IPS DF 4.7 (cell line): ENCODE data around the gene SMC1A.
"Not testable (repeated sequence)": the region's sequence is repeated elsewhere in the genome, so short reads cannot be mapped to it uniquely, and the experiment has no call there.

Experiments used
- DNase-seq: peaks from one replicate; pipeline ENCODE4 v3.0.0-alpha.2; 2013; ENCODE audit warnings: low spot score; ENCODE audit errors: extremely low read depth

SMC1A gene

GRCh38 chrX:53422861-53423306 is 430 bp upstream of the SMC1A start, which contains the start of gene RIBC1:
Gene RIBC1, plus strand, starts transcription at chrX:53422873. Its CDS starts 3,404 bp downstream, at chrX:53426277.
- DNase-seq = no peak

GRCh38 chrX:53421772-53422085 is 725 bp downstream of the SMC1A start:
- no peak for DNase-seq

GRCh38 chrX:53421125-53421524 is 1.3 kb downstream of the SMC1A start:
- no peak for DNase-seq

GRCh38 chrX:53420351-53420750 is 2.1 kb downstream of the SMC1A start:
- DNase-seq = not testable (repeated sequence)

GRCh38 chrX:53412446-53412845 is 10.0 kb downstream of the SMC1A start:
- DNase-seq = no peak

GRCh38 chrX:53403535-53403934 is 18.9 kb downstream of the SMC1A start:
- no peak for DNase-seq

GRCh38 chrX:53398216-53398615 is 24.2 kb downstream of the SMC1A start:
- DNase-seq = no peak

GRCh38 chrX:53395605-53396298 is 26.7 kb downstream of the SMC1A start:
- no peak for DNase-seq

GRCh38 chrX:53383376-53384076 is 38.9 kb downstream of the SMC1A start:
- no peak for DNase-seq

- DNase-seq = no peak
These were observed 42.7 kb downstream of the SMC1A start for GRCh38 chrX:53379747-53380146.

GRCh38 chrX:53379008-53379710 is 43.3 kb downstream of the SMC1A start:
- no peak for DNase-seq

GRCh38 chrX:53377464-53377863 is 45.0 kb downstream of the SMC1A start:
- no peak for DNase-seq

- DNase-seq = no peak
These were observed 45.6 kb downstream of the SMC1A start for GRCh38 chrX:53376888-53377287.

- DNase-seq = no peak
These were observed 47.5 kb downstream of the SMC1A start for GRCh38 chrX:53374923-53375322.

GRCh38 chrX:53374222-53374820 is 48.1 kb downstream of the SMC1A start:
- DNase-seq = no peak

- no peak for DNase-seq
These were observed 49.1 kb downstream of the SMC1A start for GRCh38 chrX:53373307-53373706.

GRCh38 chrX:53366454-53366853 is 56.0 kb downstream of the SMC1A start:
- DNase-seq = not testable (repeated sequence)

- DNase-seq = no peak
These were observed 60.0 kb downstream of the SMC1A start for GRCh38 chrX:53362449-53362848.

GRCh38 chrX:53357799-53358530 is 64.5 kb downstream of the SMC1A start:
- DNase-seq = no peak

GRCh38 chrX:53356186-53356585 is 66.3 kb downstream of the SMC1A start:
- no peak for DNase-seq

- DNase-seq = no peak
These were observed 67.8 kb downstream of the SMC1A start for GRCh38 chrX:53354669-53355068.
